ENCODE measurements around the gene POPDC2.

GRCh38 chr3:119630128-119630879, 30.1 kb downstream of the POPDC2 start:
- TF ChIP-seq CTCF (IDR thresholded peaks at IDR 0.05) (no peak), POLR2A (IDR thresholded peaks at IDR 0.05) (no peak), EP300 (IDR thresholded peaks at IDR 0.05) (no peak), POLR2AphosphoS5 (IDR thresholded peaks at IDR 0.05) (no peak)

Data from stomach (tissue), 4 donors.